HL-60 (cell line): ENCODE results near the gene BCAS3.

Source experiments
- DNase-seq, 2 experiments: peaks; one replicate each; pipeline ENCODE4 v3.0.0-alpha.2; 2010 to 2020; ENCODE audit warnings: low read depth in 1 of 2, low spot score in 1 of 2
- H3K27ac ChIP-seq: fragments of 250-450 bp; sonication (Bioruptor Pico); replicated peaks from 2 replicates; pipeline ENCODE4 v1.5.1; 2020; ENCODE audit warnings: mild to moderate bottlenecking, moderate library complexity
- H3K27me3 ChIP-seq: fragments of 250-450 bp; sonication (Bioruptor Pico); 2 replicates; pipeline ENCODE4 v1.5.1; 2021; ENCODE audit warnings: mild to moderate bottlenecking, moderate library complexity; ENCODE audit not compliant: insufficient read depth, poor library complexity, severe bottlenecking
- H3K4me3 ChIP-seq: replicated peaks from 2 replicates; pipeline ENCODE4 v1.5.1; 2011; ENCODE audit warnings: mild to moderate bottlenecking, control low read depth, low read length; ENCODE audit not compliant: insufficient read depth
- GABPA ChIP-seq: IDR thresholded peaks from 2 replicates; pipeline ENCODE4 v1.6.1; 2012; ENCODE audit warnings: low read depth
- POLR2AphosphoS5 ChIP-seq: IDR thresholded peaks from 2 replicates; pipeline ENCODE4 v1.6.1; 2012; ENCODE audit warnings: low read depth
- SPI1 ChIP-seq: IDR thresholded peaks from 2 replicates; pipeline ENCODE4 v1.6.1; 2012; ENCODE audit warnings: low read depth, mild to moderate bottlenecking, borderline replicate concordance
- TF ChIP-seq, protein P1 (sequence below): IDR thresholded peaks from 2 replicates; pipeline ENCODE4 v1.6.1; 2012; ENCODE audit warnings: low read depth; ENCODE audit not compliant: insufficient replicate concordance
- TF ChIP-seq, protein P2 (sequence below): IDR thresholded peaks from one replicate; pipeline ENCODE4 v1.5.1; 2011; ENCODE audit warnings: low read length, control low read depth, inconsistent platforms; ENCODE audit not compliant: insufficient read depth

Gene BCAS3

DNA sequence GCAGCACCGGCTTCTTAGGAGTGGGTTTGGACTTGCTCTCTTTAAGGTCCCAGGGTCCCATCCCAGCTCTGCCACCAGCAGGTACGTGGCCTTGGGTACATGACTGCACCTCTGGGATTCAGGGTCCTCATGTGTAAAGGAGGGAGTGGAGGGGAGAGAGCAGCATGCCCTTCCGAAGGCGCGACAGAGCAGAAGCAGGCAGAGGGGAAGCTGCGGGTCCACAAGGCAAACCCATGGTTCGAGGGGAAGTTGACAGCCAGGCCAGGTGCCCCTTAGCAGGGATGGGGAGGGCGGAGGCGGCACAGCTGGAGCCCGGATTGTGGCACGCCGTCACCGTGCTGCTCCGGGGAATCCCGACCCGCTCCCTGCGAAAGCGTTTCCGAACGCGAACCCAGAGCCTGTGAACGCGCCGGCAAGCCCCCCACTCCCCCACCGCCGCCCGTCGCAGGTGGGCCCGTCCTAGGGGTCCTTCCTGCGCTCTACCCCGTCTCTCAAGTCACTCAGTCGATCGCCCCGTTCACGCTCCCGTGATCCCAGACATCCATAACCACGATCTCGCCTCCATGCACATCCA lies 717.8 kb downstream of the BCAS3 start:
- Histone ChIP-seq H3K4me3 (no peak overlapping the region), H3K27me3 (peaks cover 41% of the 10 kb centered on the region), H3K27ac (no peak overlapping the region)
- DNase-seq = no peak
- TF ChIP-seq, protein P1, sequence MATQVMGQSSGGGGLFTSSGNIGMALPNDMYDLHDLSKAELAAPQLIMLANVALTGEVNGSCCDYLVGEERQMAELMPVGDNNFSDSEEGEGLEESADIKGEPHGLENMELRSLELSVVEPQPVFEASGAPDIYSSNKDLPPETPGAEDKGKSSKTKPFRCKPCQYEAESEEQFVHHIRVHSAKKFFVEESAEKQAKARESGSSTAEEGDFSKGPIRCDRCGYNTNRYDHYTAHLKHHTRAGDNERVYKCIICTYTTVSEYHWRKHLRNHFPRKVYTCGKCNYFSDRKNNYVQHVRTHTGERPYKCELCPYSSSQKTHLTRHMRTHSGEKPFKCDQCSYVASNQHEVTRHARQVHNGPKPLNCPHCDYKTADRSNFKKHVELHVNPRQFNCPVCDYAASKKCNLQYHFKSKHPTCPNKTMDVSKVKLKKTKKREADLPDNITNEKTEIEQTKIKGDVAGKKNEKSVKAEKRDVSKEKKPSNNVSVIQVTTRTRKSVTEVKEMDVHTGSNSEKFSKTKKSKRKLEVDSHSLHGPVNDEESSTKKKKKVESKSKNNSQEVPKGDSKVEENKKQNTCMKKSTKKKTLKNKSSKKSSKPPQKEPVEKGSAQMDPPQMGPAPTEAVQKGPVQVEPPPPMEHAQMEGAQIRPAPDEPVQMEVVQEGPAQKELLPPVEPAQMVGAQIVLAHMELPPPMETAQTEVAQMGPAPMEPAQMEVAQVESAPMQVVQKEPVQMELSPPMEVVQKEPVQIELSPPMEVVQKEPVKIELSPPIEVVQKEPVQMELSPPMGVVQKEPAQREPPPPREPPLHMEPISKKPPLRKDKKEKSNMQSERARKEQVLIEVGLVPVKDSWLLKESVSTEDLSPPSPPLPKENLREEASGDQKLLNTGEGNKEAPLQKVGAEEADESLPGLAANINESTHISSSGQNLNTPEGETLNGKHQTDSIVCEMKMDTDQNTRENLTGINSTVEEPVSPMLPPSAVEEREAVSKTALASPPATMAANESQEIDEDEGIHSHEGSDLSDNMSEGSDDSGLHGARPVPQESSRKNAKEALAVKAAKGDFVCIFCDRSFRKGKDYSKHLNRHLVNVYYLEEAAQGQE = no peak
- no peak for TF ChIP-seq GABPA
- TF ChIP-seq POLR2AphosphoS5 = no peak
- TF ChIP-seq SPI1 = no peak
- TF ChIP-seq, protein P2, sequence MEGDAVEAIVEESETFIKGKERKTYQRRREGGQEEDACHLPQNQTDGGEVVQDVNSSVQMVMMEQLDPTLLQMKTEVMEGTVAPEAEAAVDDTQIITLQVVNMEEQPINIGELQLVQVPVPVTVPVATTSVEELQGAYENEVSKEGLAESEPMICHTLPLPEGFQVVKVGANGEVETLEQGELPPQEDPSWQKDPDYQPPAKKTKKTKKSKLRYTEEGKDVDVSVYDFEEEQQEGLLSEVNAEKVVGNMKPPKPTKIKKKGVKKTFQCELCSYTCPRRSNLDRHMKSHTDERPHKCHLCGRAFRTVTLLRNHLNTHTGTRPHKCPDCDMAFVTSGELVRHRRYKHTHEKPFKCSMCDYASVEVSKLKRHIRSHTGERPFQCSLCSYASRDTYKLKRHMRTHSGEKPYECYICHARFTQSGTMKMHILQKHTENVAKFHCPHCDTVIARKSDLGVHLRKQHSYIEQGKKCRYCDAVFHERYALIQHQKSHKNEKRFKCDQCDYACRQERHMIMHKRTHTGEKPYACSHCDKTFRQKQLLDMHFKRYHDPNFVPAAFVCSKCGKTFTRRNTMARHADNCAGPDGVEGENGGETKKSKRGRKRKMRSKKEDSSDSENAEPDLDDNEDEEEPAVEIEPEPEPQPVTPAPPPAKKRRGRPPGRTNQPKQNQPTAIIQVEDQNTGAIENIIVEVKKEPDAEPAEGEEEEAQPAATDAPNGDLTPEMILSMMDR = no peak

DNA sequence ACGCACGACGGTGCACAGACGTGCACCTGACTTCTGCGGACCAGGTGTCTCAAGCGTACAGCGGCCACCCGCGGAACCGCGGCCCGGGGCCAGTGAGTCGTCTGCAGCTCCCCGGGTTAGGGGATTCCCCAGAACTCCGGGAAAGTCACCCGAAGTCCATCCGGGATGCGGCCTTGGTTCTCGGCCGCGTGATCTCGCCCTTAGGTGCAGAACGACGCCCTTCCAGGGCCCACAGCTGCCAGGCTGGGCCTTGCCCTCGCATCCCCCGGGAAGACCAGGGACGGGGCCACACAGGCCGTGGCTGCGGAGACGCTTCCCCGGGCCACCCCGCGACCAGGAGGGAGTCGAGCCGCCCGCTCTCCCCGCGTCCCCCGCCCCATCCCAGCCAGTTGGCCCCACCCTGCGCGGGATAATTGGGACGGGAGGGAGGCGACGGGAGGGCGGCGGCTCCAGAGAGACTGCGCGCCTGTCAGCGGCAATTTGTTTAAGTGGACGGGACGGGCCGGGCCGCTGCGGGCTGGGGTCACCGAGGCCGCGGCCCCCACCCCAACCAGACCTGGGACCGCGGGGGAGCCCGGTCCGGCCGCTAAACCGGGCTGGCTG lies 718.4 kb downstream of the BCAS3 start:
- TF ChIP-seq SPI1 (no peak), GABPA (no peak), POLR2AphosphoS5 (no peak)
- TF ChIP-seq, protein P1 = no peak
- TF ChIP-seq, protein P2 = no peak
- peaks cover 47% of the 10 kb centered on the region for H3K27me3 ChIP-seq
- no peak overlapping the region for H3K27ac ChIP-seq
- DNase-seq = no peak
- no peak overlapping the region for H3K4me3 ChIP-seq

DNA sequence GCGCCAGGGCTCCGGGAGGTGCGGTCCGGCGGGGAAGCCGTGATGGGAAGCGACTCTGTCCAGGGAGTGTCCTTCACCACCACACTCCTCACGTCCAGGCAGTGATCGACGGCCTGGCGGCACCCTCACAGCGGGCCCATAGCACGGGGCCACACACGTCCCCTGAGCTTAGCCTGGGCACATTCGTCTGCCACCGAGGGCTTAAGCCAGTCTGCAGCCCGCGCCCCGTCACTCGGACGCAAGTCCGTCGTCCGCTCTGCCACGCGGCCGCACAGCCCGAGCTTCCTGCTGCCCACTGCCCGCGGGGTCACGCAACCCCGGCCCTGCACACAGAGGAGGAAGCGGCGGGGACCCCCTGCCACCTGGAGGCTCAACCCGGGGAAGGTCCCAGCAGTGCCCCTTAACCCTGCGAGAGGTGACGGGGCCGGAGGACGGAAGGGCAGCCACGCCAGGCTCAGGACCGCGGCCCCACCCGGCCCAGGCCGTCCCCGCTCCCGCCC lies 719.0 kb downstream of the BCAS3 start:
- DNase-seq = no peak
- H3K27me3 ChIP-seq = peaks cover 52% of the 10 kb centered on the region
- no peak overlapping the region for H3K27ac ChIP-seq
- TF ChIP-seq POLR2AphosphoS5 = no peak
- TF ChIP-seq, protein P2 = no peak
- no peak for TF ChIP-seq SPI1
- TF ChIP-seq, protein P1 = no peak
- TF ChIP-seq GABPA = no peak
- no peak overlapping the region for H3K4me3 ChIP-seq
